DOHH2 (cell line): ENCODE data around the gene SIX2.

Experiments used
- H3F3A ChIP-seq: fragments of 200-600 bp; sonication (generic), shearing (Covaris generic); 2 replicates; pipeline ENCODE4 v1.6.0; 2016; ENCODE audit warnings: antibody characterized with exemption, mild to moderate bottlenecking; ENCODE audit not compliant: control insufficient read depth, insufficient read depth
- H3K27ac ChIP-seq: fragments of 200-600 bp; sonication (generic); 2 replicates; pipeline ENCODE4 v1.5.1; 2014; ENCODE audit warnings: low read depth, mild to moderate bottlenecking, low read length, moderate library complexity
- H3K27me3 ChIP-seq: fragments of 200-600 bp; sonication (generic); 2 replicates; pipeline ENCODE4 v1.6.1; 2014; ENCODE audit warnings: mild to moderate bottlenecking, low read length, mixed read lengths; ENCODE audit not compliant: control insufficient read depth
- H3K36me3 ChIP-seq: fragments of 200-600 bp; sonication (generic); 2 replicates; pipeline ENCODE4 v1.6.1; 2014; ENCODE audit warnings: mild to moderate bottlenecking, low read length, moderate library complexity, mixed read lengths; ENCODE audit not compliant: control insufficient read depth
- H3K4me1 ChIP-seq: fragments of 200-600 bp; sonication (generic); 2 replicates; pipeline ENCODE4 v1.6.1; 2014; ENCODE audit warnings: mild to moderate bottlenecking, low read length, mixed read lengths; ENCODE audit not compliant: control insufficient read depth
- H3K4me2 ChIP-seq: fragments of 200-600 bp; sonication (generic); 2 replicates; pipeline ENCODE4 v1.6.0; 2014; ENCODE audit warnings: mild to moderate bottlenecking, low read length, moderate library complexity
- H3K4me3 ChIP-seq: fragments of 200-600 bp; sonication (generic); 2 replicates; pipeline ENCODE4 v1.5.1; 2014; ENCODE audit warnings: mild to moderate bottlenecking, low read length, mixed read lengths
- H3K79me2 ChIP-seq: fragments of 200-600 bp; sonication (generic); 2 replicates; pipeline ENCODE4 v1.6.1; 2014; ENCODE audit warnings: mild to moderate bottlenecking, low read length, mixed read lengths; ENCODE audit not compliant: control insufficient read depth
- H3K9me2 ChIP-seq: fragments of 200-600 bp; sonication (generic); replicated peaks from 2 replicates; pipeline ENCODE4 v1.6.1; 2014; ENCODE audit warnings: mild to moderate bottlenecking, low read length, mixed read lengths; ENCODE audit not compliant: control insufficient read depth
- H3K9me3 ChIP-seq: fragments of 200-600 bp; sonication (generic); 2 replicates; pipeline ENCODE4 v1.6.1; 2014; ENCODE audit warnings: antibody characterized with exemption, low read length, mixed read lengths; ENCODE audit not compliant: control insufficient read depth, insufficient read depth
- H4K20me1 ChIP-seq: fragments of 200-600 bp; sonication (generic); 2 replicates; pipeline ENCODE4 v1.6.0; 2014; ENCODE audit warnings: low read depth, mild to moderate bottlenecking, antibody characterized with exemption, low read length, moderate library complexity; ENCODE audit not compliant: control insufficient read depth, insufficient read depth
- EZH2phosphoT487 ChIP-seq: fragments of 200-600 bp; sonication (generic); IDR thresholded peaks from 2 replicates; pipeline ENCODE4 v1.6.1; 2017; ENCODE audit warnings: borderline replicate concordance, mild to moderate bottlenecking, antibody characterized with exemption, low read length, moderate library complexity, mixed read lengths
- TF ChIP-seq, protein P1 (sequence below): fragments of 200-600 bp; sonication (generic); IDR thresholded peaks from one replicate; pipeline ENCODE4 v1.5.1; 2014; ENCODE audit warnings: antibody characterized with exemption, mild to moderate bottlenecking, low read depth, low read length; ENCODE audit not compliant: poor library complexity, severe bottlenecking

The SIX2 gene

GRCh38 chr2:45009303-45009927 is at the start of gene SIX2:
Gene SIX2, minus strand, starts transcription at chr2:45009452. Its CDS starts 342 bp downstream, at chr2:45009110.
- Histone ChIP-seq H3K4me1 (no peaks in the 10 kb centered on the region), H3K4me3 (no peak within 1 kb of the TSS), H3K79me2 (no peaks in the 10 kb centered on the region), H3K9me3 (no peaks in the 10 kb centered on the region; the same call in 1 of the 2 replicates), H3K9me2 (no peaks in the 10 kb centered on the region), H3K27me3 (no peaks in the 10 kb centered on the region), H3K4me2 (no peak within 1 kb of the TSS), H3K36me3 (no peaks in the 10 kb centered on the region), H3K27ac (no peak within 1 kb of the TSS), H3F3A (no peaks in the 10 kb centered on the region), H4K20me1 (no peaks in the 10 kb centered on the region)
- TF ChIP-seq, protein P1, sequence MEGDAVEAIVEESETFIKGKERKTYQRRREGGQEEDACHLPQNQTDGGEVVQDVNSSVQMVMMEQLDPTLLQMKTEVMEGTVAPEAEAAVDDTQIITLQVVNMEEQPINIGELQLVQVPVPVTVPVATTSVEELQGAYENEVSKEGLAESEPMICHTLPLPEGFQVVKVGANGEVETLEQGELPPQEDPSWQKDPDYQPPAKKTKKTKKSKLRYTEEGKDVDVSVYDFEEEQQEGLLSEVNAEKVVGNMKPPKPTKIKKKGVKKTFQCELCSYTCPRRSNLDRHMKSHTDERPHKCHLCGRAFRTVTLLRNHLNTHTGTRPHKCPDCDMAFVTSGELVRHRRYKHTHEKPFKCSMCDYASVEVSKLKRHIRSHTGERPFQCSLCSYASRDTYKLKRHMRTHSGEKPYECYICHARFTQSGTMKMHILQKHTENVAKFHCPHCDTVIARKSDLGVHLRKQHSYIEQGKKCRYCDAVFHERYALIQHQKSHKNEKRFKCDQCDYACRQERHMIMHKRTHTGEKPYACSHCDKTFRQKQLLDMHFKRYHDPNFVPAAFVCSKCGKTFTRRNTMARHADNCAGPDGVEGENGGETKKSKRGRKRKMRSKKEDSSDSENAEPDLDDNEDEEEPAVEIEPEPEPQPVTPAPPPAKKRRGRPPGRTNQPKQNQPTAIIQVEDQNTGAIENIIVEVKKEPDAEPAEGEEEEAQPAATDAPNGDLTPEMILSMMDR = no peak
- no peak for TF ChIP-seq EZH2phosphoT487

- H3K9me2 ChIP-seq = no peaks in the 10 kb centered on the region
Observed at GRCh38 chr2:45055162-45055605, 45.9 kb upstream of the SIX2 start.

GRCh38 chr2:45053966-45054365 is 44.7 kb upstream of the SIX2 start:
- Histone ChIP-seq H3K9me2 (no peaks in the 10 kb centered on the region), H3K4me3 (no peak overlapping the region), H3K4me2 (no peak overlapping the region), H3K27me3 (no peaks in the 10 kb centered on the region), H3K79me2 (no peaks in the 10 kb centered on the region), H4K20me1 (no peaks in the 10 kb centered on the region), H3K27ac (no peak overlapping the region), H3F3A (no peaks in the 10 kb centered on the region), H3K9me3 (no peaks in the 10 kb centered on the region), H3K36me3 (no peaks in the 10 kb centered on the region), H3K4me1 (no peaks in the 10 kb centered on the region)
- no peak for TF ChIP-seq EZH2phosphoT487
- TF ChIP-seq, protein P1 = no peak

More at GRCh38 chr2:45055162-45055605, 45.9 kb upstream of the SIX2 start:
- TF ChIP-seq, protein P1 = no peak
- no peak for TF ChIP-seq EZH2phosphoT487
- H3K4me3 ChIP-seq = no peak overlapping the region
- H3K9me3 ChIP-seq = no peaks in the 10 kb centered on the region
- no peaks in the 10 kb centered on the region for H4K20me1 ChIP-seq
- no peaks in the 10 kb centered on the region for H3F3A ChIP-seq
- H3K79me2 ChIP-seq = no peaks in the 10 kb centered on the region
- no peaks in the 10 kb centered on the region for H3K36me3 ChIP-seq
- H3K27me3 ChIP-seq = no peaks in the 10 kb centered on the region
- no peak overlapping the region for H3K4me2 ChIP-seq
- H3K27ac ChIP-seq = no peak overlapping the region
- H3K4me1 ChIP-seq = no peaks in the 10 kb centered on the region
